Measurements from ENCODE around the gene HSF5.

DNA sequence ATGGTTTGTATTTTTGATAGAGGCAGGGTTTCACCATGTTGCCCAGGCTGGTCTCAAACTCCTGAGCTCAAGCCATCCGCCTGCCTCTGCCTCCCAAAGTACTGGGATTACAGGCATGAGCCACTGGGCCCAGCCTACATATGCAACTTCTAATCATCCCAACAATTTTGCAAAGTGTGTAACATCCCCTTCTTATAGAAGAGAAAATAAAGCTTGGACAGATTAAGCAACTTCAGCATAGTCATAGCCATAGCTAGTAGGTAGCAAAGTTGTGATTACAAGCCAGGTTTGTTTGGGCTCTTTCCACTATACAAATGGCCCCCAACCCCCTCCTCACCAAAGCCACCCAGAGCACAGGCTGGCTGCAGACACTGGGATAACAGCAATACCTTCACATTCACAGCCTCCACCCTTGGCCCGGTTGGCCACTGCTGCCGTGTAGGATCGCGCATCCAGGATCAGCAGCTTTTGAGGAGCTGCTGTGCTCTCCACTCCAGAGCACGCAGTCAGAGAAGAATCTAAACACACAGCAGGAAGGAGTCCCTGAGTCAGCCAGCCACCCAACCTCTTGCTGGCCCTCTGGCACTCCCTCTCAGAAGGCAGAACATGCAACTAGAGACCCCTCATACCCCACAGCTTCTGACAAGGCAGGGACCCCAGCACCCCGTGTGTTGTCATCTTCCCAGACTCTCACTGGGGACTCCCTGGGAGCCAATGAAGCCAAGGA is 18.3 kb upstream of the HSF5 start:
- TF ChIP-seq, protein P1, sequence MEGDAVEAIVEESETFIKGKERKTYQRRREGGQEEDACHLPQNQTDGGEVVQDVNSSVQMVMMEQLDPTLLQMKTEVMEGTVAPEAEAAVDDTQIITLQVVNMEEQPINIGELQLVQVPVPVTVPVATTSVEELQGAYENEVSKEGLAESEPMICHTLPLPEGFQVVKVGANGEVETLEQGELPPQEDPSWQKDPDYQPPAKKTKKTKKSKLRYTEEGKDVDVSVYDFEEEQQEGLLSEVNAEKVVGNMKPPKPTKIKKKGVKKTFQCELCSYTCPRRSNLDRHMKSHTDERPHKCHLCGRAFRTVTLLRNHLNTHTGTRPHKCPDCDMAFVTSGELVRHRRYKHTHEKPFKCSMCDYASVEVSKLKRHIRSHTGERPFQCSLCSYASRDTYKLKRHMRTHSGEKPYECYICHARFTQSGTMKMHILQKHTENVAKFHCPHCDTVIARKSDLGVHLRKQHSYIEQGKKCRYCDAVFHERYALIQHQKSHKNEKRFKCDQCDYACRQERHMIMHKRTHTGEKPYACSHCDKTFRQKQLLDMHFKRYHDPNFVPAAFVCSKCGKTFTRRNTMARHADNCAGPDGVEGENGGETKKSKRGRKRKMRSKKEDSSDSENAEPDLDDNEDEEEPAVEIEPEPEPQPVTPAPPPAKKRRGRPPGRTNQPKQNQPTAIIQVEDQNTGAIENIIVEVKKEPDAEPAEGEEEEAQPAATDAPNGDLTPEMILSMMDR (IDR thresholded peaks at IDR 0.05; ENCODE audit: low read depth, low read length): no peak
- no peak for TF ChIP-seq POLR2A (IDR thresholded peaks at IDR 0.05; ENCODE audit: extremely low read depth, insufficient read length)
- TF ChIP-seq, protein P2, sequence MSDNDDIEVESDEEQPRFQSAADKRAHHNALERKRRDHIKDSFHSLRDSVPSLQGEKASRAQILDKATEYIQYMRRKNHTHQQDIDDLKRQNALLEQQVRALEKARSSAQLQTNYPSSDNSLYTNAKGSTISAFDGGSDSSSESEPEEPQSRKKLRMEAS (IDR thresholded peaks at IDR 0.05; ENCODE audit: low read depth, low read length): no peak

Measured in NB4 (cell line).